Panc1 (cell line): Measurements from ENCODE around the gene TMCO4.

ENCODE experiments used
- POLR2AphosphoS5 ChIP-seq: IDR thresholded peaks from 2 replicates; pipeline ENCODE4 v1.6.1; 2012; ENCODE audit warnings: mild to moderate bottlenecking, low read depth, low read length, moderate library complexity
- TF ChIP-seq, protein P1 (sequence below): fragments of 450-650 bp; IDR thresholded peaks from 2 replicates; pipeline ENCODE4 v1.5.1; 2017; ENCODE audit warnings: mild to moderate bottlenecking
- TF ChIP-seq, protein P2 (sequence below), 2 experiments: IDR thresholded peaks; 2 replicates each; pipeline ENCODE4 v1.6.1; 2011 to 2012; ENCODE audit warnings: low read depth in 2 of 2, control low read depth in 1 of 2, low read length in 1 of 2, mild to moderate bottlenecking in 1 of 2, moderate library complexity in 1 of 2; ENCODE audit not compliant: insufficient read depth in 1 of 2

DNA sequence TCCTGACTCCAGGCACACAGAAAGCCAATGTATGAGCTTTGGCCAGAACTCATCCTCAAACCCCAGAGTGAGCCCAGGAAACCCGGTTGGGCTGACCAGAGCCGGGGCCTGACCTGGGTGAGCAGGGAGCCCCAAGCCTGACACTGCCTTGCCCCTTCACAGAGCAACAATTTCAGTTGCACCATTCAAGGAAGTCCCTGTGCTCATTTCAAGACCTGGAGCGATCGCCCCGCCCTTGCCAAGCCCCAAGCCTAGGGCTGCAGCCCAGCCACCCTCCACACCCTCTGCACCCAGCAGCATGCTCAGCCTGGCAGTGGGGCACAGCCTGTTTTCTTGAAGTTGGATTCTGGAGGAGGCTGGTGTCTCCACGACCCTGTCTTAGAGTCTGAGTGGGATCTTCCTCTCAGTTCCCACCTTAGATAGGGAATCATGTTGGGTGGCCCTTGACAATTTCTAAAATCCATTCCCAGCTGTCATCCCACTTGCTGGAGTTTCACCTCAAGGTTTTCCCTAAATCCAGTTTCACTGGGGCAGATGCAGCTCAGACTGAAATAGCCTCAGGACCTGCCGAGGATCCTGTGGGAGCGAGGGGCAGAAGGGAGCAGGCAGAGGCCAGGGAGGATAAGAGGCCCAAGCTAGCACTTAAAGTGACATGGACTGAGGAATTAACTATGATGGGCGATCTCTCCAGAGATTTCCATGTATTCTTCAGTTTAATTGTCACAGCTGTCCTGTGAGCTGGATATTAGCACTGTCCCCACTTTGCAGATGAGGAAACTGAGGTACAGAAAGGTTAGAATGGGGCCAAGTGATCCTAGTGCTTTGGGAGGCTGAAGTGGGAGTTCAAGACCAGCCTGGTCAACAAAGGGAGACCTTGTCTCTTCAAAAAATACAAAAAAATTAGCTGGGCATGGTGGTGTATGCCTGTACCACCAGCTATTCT is 153.1 kb downstream of the TMCO4 start:
- TF ChIP-seq, protein P1, sequence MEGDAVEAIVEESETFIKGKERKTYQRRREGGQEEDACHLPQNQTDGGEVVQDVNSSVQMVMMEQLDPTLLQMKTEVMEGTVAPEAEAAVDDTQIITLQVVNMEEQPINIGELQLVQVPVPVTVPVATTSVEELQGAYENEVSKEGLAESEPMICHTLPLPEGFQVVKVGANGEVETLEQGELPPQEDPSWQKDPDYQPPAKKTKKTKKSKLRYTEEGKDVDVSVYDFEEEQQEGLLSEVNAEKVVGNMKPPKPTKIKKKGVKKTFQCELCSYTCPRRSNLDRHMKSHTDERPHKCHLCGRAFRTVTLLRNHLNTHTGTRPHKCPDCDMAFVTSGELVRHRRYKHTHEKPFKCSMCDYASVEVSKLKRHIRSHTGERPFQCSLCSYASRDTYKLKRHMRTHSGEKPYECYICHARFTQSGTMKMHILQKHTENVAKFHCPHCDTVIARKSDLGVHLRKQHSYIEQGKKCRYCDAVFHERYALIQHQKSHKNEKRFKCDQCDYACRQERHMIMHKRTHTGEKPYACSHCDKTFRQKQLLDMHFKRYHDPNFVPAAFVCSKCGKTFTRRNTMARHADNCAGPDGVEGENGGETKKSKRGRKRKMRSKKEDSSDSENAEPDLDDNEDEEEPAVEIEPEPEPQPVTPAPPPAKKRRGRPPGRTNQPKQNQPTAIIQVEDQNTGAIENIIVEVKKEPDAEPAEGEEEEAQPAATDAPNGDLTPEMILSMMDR = no peak
- no peak for TF ChIP-seq POLR2AphosphoS5
- TF ChIP-seq, protein P2, sequence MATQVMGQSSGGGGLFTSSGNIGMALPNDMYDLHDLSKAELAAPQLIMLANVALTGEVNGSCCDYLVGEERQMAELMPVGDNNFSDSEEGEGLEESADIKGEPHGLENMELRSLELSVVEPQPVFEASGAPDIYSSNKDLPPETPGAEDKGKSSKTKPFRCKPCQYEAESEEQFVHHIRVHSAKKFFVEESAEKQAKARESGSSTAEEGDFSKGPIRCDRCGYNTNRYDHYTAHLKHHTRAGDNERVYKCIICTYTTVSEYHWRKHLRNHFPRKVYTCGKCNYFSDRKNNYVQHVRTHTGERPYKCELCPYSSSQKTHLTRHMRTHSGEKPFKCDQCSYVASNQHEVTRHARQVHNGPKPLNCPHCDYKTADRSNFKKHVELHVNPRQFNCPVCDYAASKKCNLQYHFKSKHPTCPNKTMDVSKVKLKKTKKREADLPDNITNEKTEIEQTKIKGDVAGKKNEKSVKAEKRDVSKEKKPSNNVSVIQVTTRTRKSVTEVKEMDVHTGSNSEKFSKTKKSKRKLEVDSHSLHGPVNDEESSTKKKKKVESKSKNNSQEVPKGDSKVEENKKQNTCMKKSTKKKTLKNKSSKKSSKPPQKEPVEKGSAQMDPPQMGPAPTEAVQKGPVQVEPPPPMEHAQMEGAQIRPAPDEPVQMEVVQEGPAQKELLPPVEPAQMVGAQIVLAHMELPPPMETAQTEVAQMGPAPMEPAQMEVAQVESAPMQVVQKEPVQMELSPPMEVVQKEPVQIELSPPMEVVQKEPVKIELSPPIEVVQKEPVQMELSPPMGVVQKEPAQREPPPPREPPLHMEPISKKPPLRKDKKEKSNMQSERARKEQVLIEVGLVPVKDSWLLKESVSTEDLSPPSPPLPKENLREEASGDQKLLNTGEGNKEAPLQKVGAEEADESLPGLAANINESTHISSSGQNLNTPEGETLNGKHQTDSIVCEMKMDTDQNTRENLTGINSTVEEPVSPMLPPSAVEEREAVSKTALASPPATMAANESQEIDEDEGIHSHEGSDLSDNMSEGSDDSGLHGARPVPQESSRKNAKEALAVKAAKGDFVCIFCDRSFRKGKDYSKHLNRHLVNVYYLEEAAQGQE (IDR thresholded peaks at IDR 0.05; ENCODE audit: insufficient read depth in 1 of 2, low read depth in 2 of 2, low read length in 1 of 2) = no peak
